OCI-LY3 (cell line): ENCODE measurements around the gene ACTR6.
"Not testable (repeated sequence)": the region's sequence is repeated elsewhere in the genome, so short reads cannot be mapped to it uniquely, and the experiment has no call there.

Experiments
- H2AFZ ChIP-seq: fragments of 200-600, 300-600 bp; shearing (Covaris generic); 2 replicates; pipeline ENCODE4 v1.6.0; 2014; ENCODE audit warnings: antibody characterized with exemption, low read depth, low read length
- H3K27ac ChIP-seq: fragments of 200-600, 300-600 bp; sonication (generic); 2 replicates; pipeline ENCODE4 v1.5.1; 2014; ENCODE audit warnings: mild to moderate bottlenecking, low read length, moderate library complexity, mixed read lengths
- H3K27me3 ChIP-seq: fragments of 200-600, 300-600 bp; sonication (generic); 2 replicates; pipeline ENCODE4 v1.6.1; 2014; ENCODE audit warnings: low read depth, low read length, mixed read lengths
- H3K36me3 ChIP-seq: fragments of 200-600, 300-600 bp; sonication (generic); replicated peaks from 2 replicates; pipeline ENCODE3; 2014; ENCODE audit warnings: low read depth, low read length, mixed read lengths
- H3K4me1 ChIP-seq: fragments of 300-600, 200-600 bp; sonication (generic); 2 replicates; pipeline ENCODE4 v1.6.1; 2014; ENCODE audit warnings: low read length, mixed read lengths
- H3K4me2 ChIP-seq: fragments of 200-600, 300-600 bp; sonication (generic); 2 replicates; pipeline ENCODE4 v1.6.1; 2014; ENCODE audit warnings: low read length, mixed read lengths
- H3K4me3 ChIP-seq: fragments of 300-600, 200-600 bp; sonication (generic); 2 replicates; pipeline ENCODE4 v1.5.1; 2014; ENCODE audit warnings: antibody characterized with exemption, mild to moderate bottlenecking, low read length, moderate library complexity
- H3K79me2 ChIP-seq: fragments of 300-600, 200-600 bp; shearing (Covaris generic); 2 replicates; pipeline ENCODE4 v1.6.1; 2014; ENCODE audit warnings: mild to moderate bottlenecking, low read length, mixed read lengths
- H3K9ac ChIP-seq: fragments of 300-600, 200-600 bp; shearing (Covaris generic); 2 replicates; pipeline ENCODE4 v1.6.0; 2014; ENCODE audit warnings: mild to moderate bottlenecking, low read length, moderate library complexity
- H3K9me3 ChIP-seq: fragments of 200-600, 300-600 bp; shearing (Covaris generic); 2 replicates; pipeline ENCODE4 v1.6.1; 2014; ENCODE audit warnings: low read length, mixed read lengths; ENCODE audit not compliant: insufficient read depth
- H4K20me1 ChIP-seq: fragments of 200-600, 300-600 bp; sonication (generic); 2 replicates; pipeline ENCODE4 v1.6.1; 2016; ENCODE audit warnings: low read length, mixed read lengths; ENCODE audit not compliant: insufficient read depth
- CTCF ChIP-seq: fragments of 200-600, 300-600 bp; sonication (generic); IDR thresholded peaks from 2 replicates; pipeline ENCODE4 v1.5.1; 2014; ENCODE audit warnings: antibody characterized with exemption, low read length, low read depth
- EZH2phosphoT487 ChIP-seq: fragments of 200-600 bp; shearing (Covaris generic); IDR thresholded peaks from 2 replicates; pipeline ENCODE4 v1.6.1; 2018; ENCODE audit warnings: antibody characterized with exemption, mixed run types, low read depth

ACTR6 gene

DNA sequence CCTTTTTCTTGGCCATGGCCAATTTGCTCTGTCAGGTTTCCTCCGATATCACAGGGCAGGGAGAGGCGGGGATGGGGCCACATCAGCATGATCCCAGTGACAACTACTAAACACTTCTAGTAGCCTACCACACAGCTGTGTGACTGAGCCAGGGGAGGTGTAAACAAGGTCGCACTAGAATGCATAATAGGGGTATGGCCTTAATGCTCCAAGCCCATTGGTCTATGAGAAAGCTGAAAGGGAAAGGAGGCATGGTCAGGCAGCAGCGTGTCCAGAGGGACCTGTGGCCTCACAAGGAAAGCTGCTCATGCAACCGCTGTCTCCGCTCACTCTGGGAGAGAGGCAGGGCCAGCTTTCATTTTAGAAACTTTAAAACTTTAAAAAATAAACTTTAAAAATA is 27.5 kb upstream of the ACTR6 start:
- Histone ChIP-seq H3K79me2 (no peaks in the 10 kb centered on the region), H3K27ac (no peak overlapping the region), H3K36me3 (peaks cover 3% of the 10 kb centered on the region), H3K4me2 (no peak overlapping the region), H3K4me3 (no peak overlapping the region), H3K9me3 (no peaks in the 10 kb centered on the region), H2AFZ (no peak overlapping the region), H4K20me1 (no peaks in the 10 kb centered on the region), H3K27me3 (no peaks in the 10 kb centered on the region), H3K9ac (no peak overlapping the region), H3K4me1 (no peaks in the 10 kb centered on the region)
- TF ChIP-seq EZH2phosphoT487 (no peak), CTCF (no peak)

- Histone ChIP-seq H3K27me3 (no peaks in the 10 kb centered on the region), H4K20me1 (no peaks in the 10 kb centered on the region), H3K4me3 (no peak overlapping the region), H3K9me3 (no peaks in the 10 kb centered on the region), H3K9ac (no peak overlapping the region), H3K27ac (no peak overlapping the region), H2AFZ (no peak overlapping the region), H3K36me3 (peaks cover 3% of the 10 kb centered on the region), H3K4me2 (no peak overlapping the region), H3K79me2 (no peaks in the 10 kb centered on the region), H3K4me1 (no peaks in the 10 kb centered on the region)
- TF ChIP-seq CTCF (no peak), EZH2phosphoT487 (no peak)
Observed at GRCh38 chr12:100174495-100174894, 26.1 kb upstream of the ACTR6 start.

DNA sequence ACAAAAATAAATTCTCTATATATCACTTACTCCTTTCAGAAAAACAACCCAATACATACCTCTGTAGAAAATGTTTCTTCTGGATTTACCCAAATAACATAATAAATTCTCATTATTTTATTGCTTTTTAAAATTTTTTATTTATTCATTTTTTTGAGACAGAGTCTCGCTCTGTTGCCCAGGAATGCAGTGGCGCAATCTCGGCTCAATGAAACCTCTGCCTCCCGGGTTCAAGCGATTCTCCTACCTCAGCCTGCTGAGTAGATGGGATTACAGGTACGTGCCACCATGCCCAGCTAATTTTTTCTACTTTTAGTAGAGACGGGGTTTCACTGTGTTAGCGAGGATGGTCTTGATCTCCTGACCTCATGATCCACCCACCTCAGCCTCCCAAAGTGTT is 24.1 kb upstream of the ACTR6 start:
- H3K9me3 ChIP-seq, H3K4me2 ChIP-seq, H3K4me3 ChIP-seq, H3K79me2 ChIP-seq, H3K27ac ChIP-seq, H2AFZ ChIP-seq, H3K9ac ChIP-seq, H3K4me1 ChIP-seq, H4K20me1 ChIP-seq, H3K36me3 ChIP-seq, H3K27me3 ChIP-seq: not testable (repeated sequence)

DNA sequence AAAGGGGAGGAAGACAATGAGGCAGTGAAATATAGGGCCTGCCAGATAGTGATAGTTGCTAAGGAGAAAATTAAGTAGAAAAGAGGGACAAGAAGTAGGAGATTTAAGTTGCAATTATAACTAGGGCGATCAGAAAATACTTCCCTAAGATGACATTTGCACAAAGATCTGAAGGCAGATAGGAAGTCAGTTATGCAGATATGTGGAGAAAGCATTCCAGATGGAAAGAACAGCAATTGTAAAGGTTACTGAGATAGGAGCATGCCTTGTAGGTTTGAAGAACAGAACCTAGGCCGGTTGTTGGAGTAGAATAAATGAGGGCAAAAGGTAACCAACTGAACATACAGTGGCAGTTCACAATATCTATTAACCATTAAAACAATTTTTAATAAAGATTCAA is 21.4 kb upstream of the ACTR6 start:
- peaks cover 7% of the 10 kb centered on the region for H3K36me3 ChIP-seq
- no peak overlapping the region for H2AFZ ChIP-seq
- peaks cover 16% of the 10 kb centered on the region for H3K4me1 ChIP-seq
- H3K4me2 ChIP-seq = no peak overlapping the region
- no peak overlapping the region for H3K4me3 ChIP-seq
- no peaks in the 10 kb centered on the region for H3K27me3 ChIP-seq
- no peak overlapping the region for H3K9ac ChIP-seq
- no peak overlapping the region for H3K27ac ChIP-seq
- no peak for TF ChIP-seq CTCF
- H4K20me1 ChIP-seq = no peaks in the 10 kb centered on the region
- no peaks in the 10 kb centered on the region for H3K9me3 ChIP-seq
- H3K79me2 ChIP-seq = no peaks in the 10 kb centered on the region

- Histone ChIP-seq H3K9me3 (no peaks in the 10 kb centered on the region), H3K27me3 (no peaks in the 10 kb centered on the region), H3K4me3 (no peak overlapping the region), H3K4me1 (peaks cover 22% of the 10 kb centered on the region), H3K4me2 (no peak overlapping the region), H3K79me2 (no peaks in the 10 kb centered on the region), H2AFZ (no peak overlapping the region), H3K27ac (no peak overlapping the region), H4K20me1 (no peaks in the 10 kb centered on the region), H3K9ac (no peak overlapping the region), H3K36me3 (peaks cover 4% of the 10 kb centered on the region)
- TF ChIP-seq EZH2phosphoT487 (no peak), CTCF (no peak)
Observed at GRCh38 chr12:100184549-100185145, 16.0 kb upstream of the ACTR6 start.
